HS-5 (cell line): Measurements from ENCODE around the gene AP3D1.

Source experiments
- DNase-seq: peaks from one replicate; pipeline ENCODE4 v3.0.0-alpha.2; 2012; ENCODE audit warnings: low read depth

AP3D1 gene

GRCh38 chr19:2084993-2085720, 66.2 kb downstream of the AP3D1 start:
- DNase-seq = no peak

- DNase-seq = no peak
Observed at GRCh38 chr19:2083174-2083854, 68.1 kb downstream of the AP3D1 start.

- DNase-seq = no peak
Observed at GRCh38 chr19:2081873-2082810, 69.2 kb downstream of the AP3D1 start.

GRCh38 chr19:2080336-2080988, 70.9 kb downstream of the AP3D1 start:
- no peak for DNase-seq

GRCh38 chr19:2079865-2080301, 71.5 kb downstream of the AP3D1 start:
- no peak for DNase-seq

GRCh38 chr19:2079076-2079864, 72.1 kb downstream of the AP3D1 start:
- DNase-seq = no peak

GRCh38 chr19:2077833-2078619, 73.3 kb downstream of the AP3D1 start:
- DNase-seq = no peak

GRCh38 chr19:2077398-2077797, 74.0 kb downstream of the AP3D1 start:
- no peak for DNase-seq

GRCh38 chr19:2076526-2076944, 74.8 kb downstream of the AP3D1 start:
- DNase-seq = no peak

GRCh38 chr19:2072757-2073551, 78.4 kb downstream of the AP3D1 start:
- DNase-seq = no peak

GRCh38 chr19:2070986-2071673, 80.2 kb downstream of the AP3D1 start:
- no peak for DNase-seq

- no peak for DNase-seq
Observed at GRCh38 chr19:2070436-2070827, 80.9 kb downstream of the AP3D1 start.

GRCh38 chr19:2064788-2065524, 86.4 kb downstream of the AP3D1 start:
- no peak for DNase-seq

- no peak for DNase-seq
Observed at GRCh38 chr19:2064395-2064787, 87.0 kb downstream of the AP3D1 start.

- DNase-seq = no peak
Observed at GRCh38 chr19:2063824-2064223, 87.5 kb downstream of the AP3D1 start.

GRCh38 chr19:2062770-2063169, 88.6 kb downstream of the AP3D1 start:
- no peak for DNase-seq

GRCh38 chr19:2062389-2062729, 89.0 kb downstream of the AP3D1 start:
- DNase-seq = no peak
